Measurements from ENCODE around the gene FMO1.
"Not testable (repeated sequence)": the region's sequence is repeated elsewhere in the genome, so short reads cannot be mapped to it uniquely, and the experiment has no call there.

The FMO1 gene

GRCh38 chr1:171233183-171233582 lies 15.1 kb upstream of the FMO1 start:
- no peak for DNase-seq (ENCODE audit: low read depth)

GRCh38 chr1:171236231-171236630 lies 12.1 kb upstream of the FMO1 start:
- DNase-seq (ENCODE audit: low read depth), result not testable (repeated sequence)

- DNase-seq (ENCODE audit: low read depth), result no peak
These were observed 4.4 kb upstream of the FMO1 start for GRCh38 chr1:171243878-171244277.

GRCh38 chr1:171245458-171246064 lies 2.7 kb upstream of the FMO1 start:
- peak; percentile 60 for DNase-seq (ENCODE audit: low read depth)

GRCh38 chr1:171247501-171247900 lies 793 bp upstream of the FMO1 start:
- no peak for DNase-seq (ENCODE audit: low read depth)

- no peak for DNase-seq (ENCODE audit: low read depth)
These were observed 547 bp downstream of the FMO1 start for GRCh38 chr1:171248841-171249240.

GRCh38 chr1:171250263-171250662 lies 2.0 kb downstream of the FMO1 start:
- DNase-seq (ENCODE audit: low read depth), result no peak

GRCh38 chr1:171251042-171251951 lies 3.0 kb downstream of the FMO1 start:
- DNase-seq (ENCODE audit: low read depth), result peak; percentile 69

- DNase-seq (ENCODE audit: low read depth), result no peak
These were observed 3.6 kb downstream of the FMO1 start for GRCh38 chr1:171251952-171252300.

- no peak for DNase-seq (ENCODE audit: low read depth)
These were observed 4.2 kb downstream of the FMO1 start for GRCh38 chr1:171252482-171252881.

- DNase-seq (ENCODE audit: low read depth), result peak; percentile 79
These were observed 6.6 kb downstream of the FMO1 start for GRCh38 chr1:171254859-171255258.

- DNase-seq (ENCODE audit: low read depth), result peak; percentile 24
These were observed 8.8 kb downstream of the FMO1 start for GRCh38 chr1:171256940-171257606.

- DNase-seq (ENCODE audit: low read depth), result no peak
These were observed 9.3 kb downstream of the FMO1 start for GRCh38 chr1:171257607-171258076.

- DNase-seq (ENCODE audit: low read depth), result no peak
These were observed 10.1 kb downstream of the FMO1 start for GRCh38 chr1:171258429-171258828.

- DNase-seq (ENCODE audit: low read depth), result no peak
These were observed 10.6 kb downstream of the FMO1 start for GRCh38 chr1:171258943-171259342.

GRCh38 chr1:171261336-171261735 lies 13.0 kb downstream of the FMO1 start:
- no peak for DNase-seq (ENCODE audit: low read depth)

GRCh38 chr1:171263901-171264300 lies 15.6 kb downstream of the FMO1 start:
- DNase-seq (ENCODE audit: low read depth), result no peak

- no peak for DNase-seq (ENCODE audit: low read depth)
These were observed 17.4 kb downstream of the FMO1 start for GRCh38 chr1:171265686-171266085.

GRCh38 chr1:171266930-171267329 lies 18.6 kb downstream of the FMO1 start:
- DNase-seq (ENCODE audit: low read depth), result no peak

- DNase-seq (ENCODE audit: low read depth), result no peak
These were observed 19.1 kb downstream of the FMO1 start for GRCh38 chr1:171267391-171267790.

GRCh38 chr1:171270806-171271205 lies 22.5 kb downstream of the FMO1 start:
- no peak for DNase-seq (ENCODE audit: low read depth)

- no peak for DNase-seq (ENCODE audit: low read depth)
These were observed 29.2 kb downstream of the FMO1 start for GRCh38 chr1:171277534-171277933.

GRCh38 chr1:171279234-171279633 lies 30.9 kb downstream of the FMO1 start:
- DNase-seq (ENCODE audit: low read depth), result no peak
